Sigmoid colon (tissue), 4 donors: ENCODE measurements around the gene ATXN3.

Source experiments
- POLR2A ChIP-seq, 2 donors: fragments of 450-650 bp; IDR thresholded peaks; one replicate each; pipeline ENCODE4 v1.6.1; 2016; ENCODE audit warnings: antibody characterized with exemption in 2 of 2, mild to moderate bottlenecking in 2 of 2, moderate library complexity in 2 of 2
- POLR2AphosphoS5 ChIP-seq, 4 donors: sonication (generic); formaldehyde crosslinking; IDR thresholded peaks; one replicate each; pipeline ENCODE4 v1.6.1; 2017; ENCODE audit warnings: antibody characterized with exemption in 4 of 4
- TF ChIP-seq, protein P1 (sequence below), 4 experiments: fragments of 450-650 bp in 3 of 4; fragments of 200-600 bp in 1 of 4; IDR thresholded peaks; one replicate each; pipeline ENCODE4 v1.5.1; 2016 to 2019; ENCODE audit warnings: antibody characterized with exemption in 4 of 4, mild to moderate bottlenecking in 3 of 4, moderate library complexity in 2 of 4

DNA sequence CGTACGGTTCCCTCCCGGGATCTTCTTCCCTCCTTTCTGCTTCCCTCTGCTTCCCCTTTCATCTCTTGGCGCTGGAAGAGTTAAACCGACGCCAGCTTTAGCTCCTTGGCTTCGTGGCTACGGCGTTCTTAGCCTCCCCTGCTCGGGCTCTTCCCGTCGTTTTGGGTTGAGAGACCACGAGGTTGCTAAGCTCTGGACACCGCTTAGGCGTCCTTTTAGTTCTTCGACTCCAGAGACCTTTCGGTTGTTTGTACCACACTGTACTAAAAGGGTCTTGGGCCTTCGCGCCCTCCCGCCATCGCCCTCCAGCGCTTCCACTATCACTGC lies 15.9 kb upstream of the ATXN3 start:
- TF ChIP-seq, protein P1, sequence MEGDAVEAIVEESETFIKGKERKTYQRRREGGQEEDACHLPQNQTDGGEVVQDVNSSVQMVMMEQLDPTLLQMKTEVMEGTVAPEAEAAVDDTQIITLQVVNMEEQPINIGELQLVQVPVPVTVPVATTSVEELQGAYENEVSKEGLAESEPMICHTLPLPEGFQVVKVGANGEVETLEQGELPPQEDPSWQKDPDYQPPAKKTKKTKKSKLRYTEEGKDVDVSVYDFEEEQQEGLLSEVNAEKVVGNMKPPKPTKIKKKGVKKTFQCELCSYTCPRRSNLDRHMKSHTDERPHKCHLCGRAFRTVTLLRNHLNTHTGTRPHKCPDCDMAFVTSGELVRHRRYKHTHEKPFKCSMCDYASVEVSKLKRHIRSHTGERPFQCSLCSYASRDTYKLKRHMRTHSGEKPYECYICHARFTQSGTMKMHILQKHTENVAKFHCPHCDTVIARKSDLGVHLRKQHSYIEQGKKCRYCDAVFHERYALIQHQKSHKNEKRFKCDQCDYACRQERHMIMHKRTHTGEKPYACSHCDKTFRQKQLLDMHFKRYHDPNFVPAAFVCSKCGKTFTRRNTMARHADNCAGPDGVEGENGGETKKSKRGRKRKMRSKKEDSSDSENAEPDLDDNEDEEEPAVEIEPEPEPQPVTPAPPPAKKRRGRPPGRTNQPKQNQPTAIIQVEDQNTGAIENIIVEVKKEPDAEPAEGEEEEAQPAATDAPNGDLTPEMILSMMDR (IDR thresholded peaks at IDR 0.05) = no peak
- TF ChIP-seq POLR2A (IDR thresholded peaks at IDR 0.05) (no peak), POLR2AphosphoS5 (IDR thresholded peaks at IDR 0.05) (no peak)
